Nephron progenitor cell (in vitro differentiated cells): ENCODE measurements around the gene GJB4.

Experiments
- DNase-seq: peaks from one replicate; pipeline ENCODE4 v3.0.0; 2021
- H3K27ac Mint-ChIP-seq: 2 replicates; pipeline ENCODE4 v1.8.0; 2021; ENCODE audit warnings: mild to moderate bottlenecking, moderate library complexity, mixed read lengths
- H3K27me3 Mint-ChIP-seq: 2 replicates; pipeline ENCODE4 v1.8.0; 2021; ENCODE audit warnings: mild to moderate bottlenecking, low read depth, mixed read lengths; ENCODE audit not compliant: poor library complexity
- H3K36me3 Mint-ChIP-seq: 2 replicates; pipeline ENCODE4 v1.8.0; 2021; ENCODE audit warnings: low read depth, mixed read lengths
- H3K4me1 Mint-ChIP-seq: 2 replicates; pipeline ENCODE4 v1.8.0; 2021; ENCODE audit warnings: mixed read lengths
- H3K4me3 Mint-ChIP-seq: 2 replicates; pipeline ENCODE4 v1.8.0; 2021; ENCODE audit warnings: mild to moderate bottlenecking, moderate library complexity, mixed read lengths
- H3K9me3 Mint-ChIP-seq: 2 replicates; pipeline ENCODE4 v1.8.0; 2021; ENCODE audit warnings: mild to moderate bottlenecking, moderate library complexity, mixed read lengths
- CTCF ChIP-seq: fragments of 200-600 bp; sonication (generic); IDR thresholded peaks from 2 replicates; pipeline ENCODE4 v1.5.0; 2021; ENCODE audit warnings: antibody characterized with exemption

The GJB4 gene

GRCh38 chr1:34781071-34781843 lies 21.7 kb downstream of the GJB4 start, which contains the start of gene GJB3:
Gene GJB3 (plus strand): TSS chr1:34781214. CDS start chr1:34784763, 3,549 bp downstream.
- Mint-ChIP-seq H3K9me3 (no peaks in the 10 kb centered on the region), H3K27ac (no peak within 1 kb of the TSS), H3K36me3 (no peaks in the 10 kb centered on the region), H3K27me3 (peaks cover 80% of the 10 kb centered on the region), H3K4me3 (peak within 1 kb of the TSS; percentile 48), H3K4me1 (no peaks in the 10 kb centered on the region)
- peak; percentile 47 for DNase-seq
- TF ChIP-seq CTCF = no peak

- Mint-ChIP-seq H3K9me3 (no peaks in the 10 kb centered on the region), H3K27ac (no peak overlapping the region), H3K4me3 (no peak overlapping the region), H3K36me3 (no peaks in the 10 kb centered on the region), H3K27me3 (peaks cover 85% of the 10 kb centered on the region), H3K4me1 (no peaks in the 10 kb centered on the region)
- DNase-seq = no peak
- TF ChIP-seq CTCF = no peak
Observed at GRCh38 chr1:34781844-34782391, 22.4 kb downstream of the GJB4 start.

GRCh38 chr1:34784751-34785221 lies 25.2 kb downstream of the GJB4 start:
- no peak for TF ChIP-seq CTCF
- H3K4me1 Mint-ChIP-seq = no peaks in the 10 kb centered on the region
- H3K27me3 Mint-ChIP-seq = peaks cover 80% of the 10 kb centered on the region
- H3K36me3 Mint-ChIP-seq = no peaks in the 10 kb centered on the region
- no peaks in the 10 kb centered on the region for H3K9me3 Mint-ChIP-seq
- H3K4me3 Mint-ChIP-seq = no peak overlapping the region
- H3K27ac Mint-ChIP-seq = no peak overlapping the region
- no peak for DNase-seq

GRCh38 chr1:34785231-34785874 lies 25.8 kb downstream of the GJB4 start:
- H3K27me3 Mint-ChIP-seq = peaks cover 80% of the 10 kb centered on the region
- TF ChIP-seq CTCF = no peak
- no peaks in the 10 kb centered on the region for H3K4me1 Mint-ChIP-seq
- H3K36me3 Mint-ChIP-seq = no peaks in the 10 kb centered on the region
- H3K4me3 Mint-ChIP-seq = no peak overlapping the region
- no peak overlapping the region for H3K27ac Mint-ChIP-seq
- DNase-seq = no peak
- H3K9me3 Mint-ChIP-seq = no peaks in the 10 kb centered on the region

- no peaks in the 10 kb centered on the region for H3K4me1 Mint-ChIP-seq
- H3K4me3 Mint-ChIP-seq = no peak overlapping the region
- H3K36me3 Mint-ChIP-seq = no peaks in the 10 kb centered on the region
- H3K27me3 Mint-ChIP-seq = peaks cover 80% of the 10 kb centered on the region
- DNase-seq = no peak
- TF ChIP-seq CTCF = no peak
- H3K9me3 Mint-ChIP-seq = no peaks in the 10 kb centered on the region
- H3K27ac Mint-ChIP-seq = no peak overlapping the region
Observed at GRCh38 chr1:34785875-34786470, 26.4 kb downstream of the GJB4 start.
